Raji (cell line): ENCODE results near the gene CDK5R2.

Experiments used
- POLR2A ChIP-seq: IDR thresholded peaks from 2 replicates; pipeline ENCODE4 v1.6.1; 2011; ENCODE audit warnings: low read depth, low read length, control low read depth; ENCODE audit not compliant: insufficient read depth

Gene CDK5R2

GRCh38 chr2:218993345-218994315, 34.2 kb downstream of the CDK5R2 start, which contains the start of gene CRYBA2:
CRYBA2 (minus strand) TSS chr2:218993422; CDS start chr2:218993176, 246 bp downstream.
- TF ChIP-seq POLR2A = no peak

- TF ChIP-seq POLR2A = no peak
Observed at GRCh38 chr2:218995561-218995960, 36.1 kb downstream of the CDK5R2 start.

- TF ChIP-seq POLR2A = no peak
Observed at GRCh38 chr2:218995972-218996711, 36.7 kb downstream of the CDK5R2 start.

GRCh38 chr2:218996937-218997336, 37.5 kb downstream of the CDK5R2 start:
- no peak for TF ChIP-seq POLR2A

GRCh38 chr2:218997731-218998130, 38.3 kb downstream of the CDK5R2 start:
- TF ChIP-seq POLR2A = no peak

GRCh38 chr2:218998414-218999002, 39.0 kb downstream of the CDK5R2 start:
- no peak for TF ChIP-seq POLR2A

- TF ChIP-seq POLR2A = no peak
Observed at GRCh38 chr2:218999021-218999880, 39.8 kb downstream of the CDK5R2 start.

GRCh38 chr2:218999881-219000568, 40.6 kb downstream of the CDK5R2 start:
- no peak for TF ChIP-seq POLR2A

GRCh38 chr2:219000569-219000960, 41.1 kb downstream of the CDK5R2 start:
- TF ChIP-seq POLR2A = no peak

- no peak for TF ChIP-seq POLR2A
Observed at GRCh38 chr2:219001100-219001576, 41.7 kb downstream of the CDK5R2 start.

GRCh38 chr2:219001577-219002394, 42.3 kb downstream of the CDK5R2 start:
- no peak for TF ChIP-seq POLR2A

GRCh38 chr2:219002395-219003266, 43.2 kb downstream of the CDK5R2 start:
- no peak for TF ChIP-seq POLR2A

GRCh38 chr2:219003267-219003634, 43.8 kb downstream of the CDK5R2 start:
- no peak for TF ChIP-seq POLR2A

GRCh38 chr2:219003979-219004378, 44.5 kb downstream of the CDK5R2 start:
- TF ChIP-seq POLR2A = no peak
